A673 (cell line): ENCODE results near the gene CMC1. TPM values are rescaled to one million over a fixed set of nuclear protein-coding genes. Genes with fewer than 3 reads are reported as not detected.

Experiments
- BruUV-seq: library from RNA; stranded (reverse); fragments of 400-500 nt; replicated peaks from 2 replicates; lab custom pipeline; 2021; lab: Mats Ljungman, UMichigan
- CTCF ChIA-PET: fragments of 300-600 bp; sonication (Branson Sonifier 250); formaldehyde crosslinking; loops from one replicate; lab custom pipeline; 2022; ENCODE audit warnings: antibody characterized with exemption; lab: Charles Lee
- POLR2A ChIA-PET: fragments of 300-600 bp; sonication (Branson Sonifier 250); formaldehyde crosslinking; loops from one replicate; lab custom pipeline; 2022; ENCODE audit warnings: antibody characterized with exemption; ENCODE audit not compliant: low non-redundant PET; lab: Charles Lee
- DNase-seq: peaks from one replicate; pipeline ENCODE4 v3.0.0-alpha.2; 2015; ENCODE audit warnings: low spot score
- H3K27ac ChIP-seq: fragments of 200-600 bp; sonication (generic); 2 replicates; pipeline ENCODE4 v1.5.1; 2016; ENCODE audit warnings: mixed run types, low read depth, mild to moderate bottlenecking, mixed read lengths, antibody characterized with exemption, low read length; ENCODE audit not compliant: poor library complexity, severe bottlenecking
- H3K27me3 ChIP-seq: fragments of 200-600 bp; sonication (generic); replicated peaks from 2 replicates; pipeline ENCODE4 v1.6.1; 2017; ENCODE audit warnings: mixed run types, low read depth, mild to moderate bottlenecking, mixed read lengths, antibody characterized with exemption, low read length; ENCODE audit not compliant: insufficient read depth, poor library complexity
- H3K36me3 ChIP-seq: fragments of 200-600 bp; sonication (generic); 2 replicates; pipeline ENCODE4 v1.6.1; 2016; ENCODE audit warnings: mixed run types, mild to moderate bottlenecking, mixed read lengths, antibody characterized with exemption, low read length; ENCODE audit not compliant: insufficient read depth, poor library complexity, severe bottlenecking
- H3K4me1 ChIP-seq: fragments of 200-600 bp; sonication (generic); 2 replicates; pipeline ENCODE4 v1.6.1; 2017; ENCODE audit warnings: mixed run types, mild to moderate bottlenecking, mixed read lengths, antibody characterized with exemption, low read length; ENCODE audit not compliant: insufficient read depth, poor library complexity, severe bottlenecking
- H3K4me3 ChIP-seq: fragments of 200-600 bp; sonication (generic); 2 replicates; pipeline ENCODE4 v1.5.1; 2016; ENCODE audit warnings: low read depth, mixed run types, mild to moderate bottlenecking, mixed read lengths, low read length; ENCODE audit not compliant: poor library complexity, severe bottlenecking
- H3K9me3 ChIP-seq: fragments of 200-600 bp; sonication (generic); 2 replicates; pipeline ENCODE4 v1.6.1; 2016; ENCODE audit warnings: mixed run types, low read depth, mild to moderate bottlenecking, mixed read lengths, antibody characterized with exemption, low read length; ENCODE audit not compliant: poor library complexity, severe bottlenecking
- EZH2 ChIP-seq: fragments of 200-600 bp; sonication (generic); IDR thresholded peaks from 2 replicates; pipeline ENCODE4 v1.6.1; 2017; ENCODE audit warnings: borderline replicate concordance, low read depth, mild to moderate bottlenecking, mixed read lengths, antibody characterized with exemption, low read length; ENCODE audit not compliant: poor library complexity, severe bottlenecking
- intact Hi-C: fragments of 100-400 bp; cut with micrococcal nuclease; formaldehyde crosslinking; loops from one replicate; pipeline ENCODE4 v1.10.0; 2022; ENCODE audit not compliant: unreplicated experiment
- total RNA-seq: library from RNA; stranded (reverse); gene quantifications from 2 replicates; pipeline ENCODE4 v1.2.3, GENCODE V29; 2021
- TF ChIP-seq, protein P1 (sequence below): fragments of 300-800, 200-600 bp; sonication (generic); conservative IDR thresholded peaks from 2 replicates; pipeline ENCODE4 v1.5.1; 2017; ENCODE audit warnings: low read depth, mild to moderate bottlenecking, antibody characterized with exemption, low read length, moderate library complexity, mixed read lengths

Gene CMC1
- total RNA-seq, 1 experiment from 2014 or later: 19.3 TPM

DNA sequence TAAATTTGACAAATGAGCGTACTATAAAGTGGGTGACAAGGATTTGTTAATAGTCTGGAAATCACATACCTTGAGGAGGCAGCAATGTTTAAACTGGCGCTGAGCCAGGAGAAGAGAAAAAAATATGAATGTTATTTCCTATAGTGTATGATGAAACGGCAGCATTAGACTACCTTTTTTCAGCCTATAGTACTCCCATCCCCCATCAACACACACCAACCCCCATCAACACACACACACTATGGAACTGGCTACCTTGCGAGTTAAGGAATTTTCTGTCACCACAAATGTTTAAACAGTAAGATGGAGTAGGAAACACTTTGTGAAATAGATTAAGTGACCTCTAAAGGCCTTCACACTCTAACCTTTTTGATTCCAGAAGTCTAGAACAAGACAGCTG lies 60.3 kb downstream of the CMC1 start:
- TF ChIP-seq, protein P1, sequence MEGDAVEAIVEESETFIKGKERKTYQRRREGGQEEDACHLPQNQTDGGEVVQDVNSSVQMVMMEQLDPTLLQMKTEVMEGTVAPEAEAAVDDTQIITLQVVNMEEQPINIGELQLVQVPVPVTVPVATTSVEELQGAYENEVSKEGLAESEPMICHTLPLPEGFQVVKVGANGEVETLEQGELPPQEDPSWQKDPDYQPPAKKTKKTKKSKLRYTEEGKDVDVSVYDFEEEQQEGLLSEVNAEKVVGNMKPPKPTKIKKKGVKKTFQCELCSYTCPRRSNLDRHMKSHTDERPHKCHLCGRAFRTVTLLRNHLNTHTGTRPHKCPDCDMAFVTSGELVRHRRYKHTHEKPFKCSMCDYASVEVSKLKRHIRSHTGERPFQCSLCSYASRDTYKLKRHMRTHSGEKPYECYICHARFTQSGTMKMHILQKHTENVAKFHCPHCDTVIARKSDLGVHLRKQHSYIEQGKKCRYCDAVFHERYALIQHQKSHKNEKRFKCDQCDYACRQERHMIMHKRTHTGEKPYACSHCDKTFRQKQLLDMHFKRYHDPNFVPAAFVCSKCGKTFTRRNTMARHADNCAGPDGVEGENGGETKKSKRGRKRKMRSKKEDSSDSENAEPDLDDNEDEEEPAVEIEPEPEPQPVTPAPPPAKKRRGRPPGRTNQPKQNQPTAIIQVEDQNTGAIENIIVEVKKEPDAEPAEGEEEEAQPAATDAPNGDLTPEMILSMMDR: no peak
- TF ChIP-seq EZH2: no peak
- CTCF ChIA-PET: no interaction called here

DNA sequence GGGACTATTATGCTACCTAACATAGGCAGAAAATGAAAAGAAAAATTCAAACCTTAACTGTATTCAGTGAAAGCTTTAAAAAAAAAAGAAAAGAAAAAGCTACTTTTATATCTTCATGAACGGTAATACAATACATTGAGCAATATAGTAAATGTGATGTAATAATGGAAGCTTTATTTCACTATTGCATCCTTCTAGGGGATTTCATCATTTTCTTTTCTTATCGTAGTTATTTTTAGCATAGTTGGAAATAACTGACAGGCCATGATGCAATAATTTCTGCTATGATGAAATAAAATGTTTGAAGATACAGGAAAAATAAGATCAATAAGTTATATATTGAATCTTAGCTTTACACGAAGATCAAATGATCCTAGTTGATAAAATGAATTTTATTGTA lies 66.8 kb downstream of the CMC1 start:
- no peak for DNase-seq
- no peak for TF ChIP-seq EZH2
- TF ChIP-seq, protein P1: no peak
- Histone ChIP-seq H3K27me3 (no peaks in the 10 kb centered on the region), H3K36me3 (no peaks in the 10 kb centered on the region), H3K4me3 (no peak overlapping the region), H3K9me3 (no peaks in the 10 kb centered on the region), H3K4me1 (no peaks in the 10 kb centered on the region), H3K27ac (no peak overlapping the region)
- intact Hi-C loops: no loop called here
- no TSS peak for BruUV-seq
- ChIA-PET POLR2A (no interaction called here), CTCF (no interaction called here)

More for the DNA sequence above, 60.3 kb downstream of the CMC1 start:
- no peak overlapping the region for H3K4me3 ChIP-seq
- H3K27ac ChIP-seq: no peak overlapping the region
- DNase-seq: no peak
- peaks cover 5% of the 10 kb centered on the region for H3K4me1 ChIP-seq
- no peaks in the 10 kb centered on the region for H3K27me3 ChIP-seq
- no TSS peak for BruUV-seq
- H3K9me3 ChIP-seq: no peaks in the 10 kb centered on the region
- POLR2A ChIA-PET: no interaction called here
- H3K36me3 ChIP-seq: no peaks in the 10 kb centered on the region
- intact Hi-C loops: no loop called here

DNA sequence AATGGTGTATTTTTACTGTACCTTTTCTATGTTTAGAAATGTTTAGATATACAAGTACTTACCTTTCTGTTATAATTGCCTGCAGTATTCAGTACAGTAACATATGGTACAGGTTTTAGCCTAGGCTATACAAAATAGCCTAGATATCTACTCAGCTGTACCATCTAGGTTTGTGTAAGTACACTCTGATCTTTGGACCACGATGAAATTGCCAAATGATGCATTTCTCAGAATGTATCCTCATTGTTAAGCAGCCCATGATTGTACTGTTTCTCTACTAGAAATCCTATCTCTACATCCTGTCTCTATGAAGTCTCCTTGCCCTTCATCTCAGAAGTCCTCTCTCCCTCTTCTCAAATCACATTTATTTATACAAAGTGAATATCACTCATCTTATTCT lies 74.3 kb downstream of the CMC1 start:
- no peaks in the 10 kb centered on the region for H3K4me1 ChIP-seq
- intact Hi-C loops: loop anchor here (10.0 kb wide), 1 partner anchor 1001 kb away; no protein-coding TSS in a partner anchor
- DNase-seq: no peak
- no peak for TF ChIP-seq EZH2
- TF ChIP-seq, protein P1: no peak
- no peaks in the 10 kb centered on the region for H3K36me3 ChIP-seq
- H3K27ac ChIP-seq: no peak overlapping the region
- no peaks in the 10 kb centered on the region for H3K9me3 ChIP-seq
- H3K4me3 ChIP-seq: no peak overlapping the region
- no peaks in the 10 kb centered on the region for H3K27me3 ChIP-seq
- ChIA-PET CTCF (interaction anchor here (1.1 kb wide), 1 partner anchor 28 kb away, joined by 5 read pairs; no protein-coding TSS in a partner anchor), POLR2A (no interaction called here)
- no TSS peak for BruUV-seq
